H1 (cell line): ENCODE data around the gene GLCE. TPM values are rescaled to one million over a fixed set of nuclear protein-coding genes. Genes with fewer than 3 reads are reported as not detected.

Source experiments
- CTCF ChIA-PET: fragments of 300-600 bp; sonication (Branson Sonifier 250); formaldehyde crosslinking; loops from one replicate; lab custom pipeline; 2021; ENCODE audit not compliant: partially characterized antibody; lab: Charles Lee
- POLR2A ChIA-PET: fragments of 300-600 bp; sonication (Branson Sonifier 250); formaldehyde crosslinking; loops from one replicate; lab custom pipeline; 2021; ENCODE audit warnings: inconsistent platforms; ENCODE audit not compliant: partially characterized antibody; lab: Charles Lee
- DNase-seq, 2 experiments: peaks; one replicate each; pipeline versions ENCODE4 v3.0.0 to v3.0.0-alpha.2; 2010 to 2022; ENCODE audit warnings: low spot score in 2 of 2, low read depth in 1 of 2, mixed read lengths in 1 of 2
- FAIRE-seq: peaks from 2 replicates; lab custom pipeline; 2011; peaks lifted over from hg19 to GRCh38; lab: Jason Lieb, UNC
- H2AFZ ChIP-seq: 2 replicates; pipeline ENCODE4 v1.8.1; 2012; ENCODE audit warnings: low read length, inconsistent platforms
- H2AK5ac ChIP-seq: 2 replicates; pipeline ENCODE4 v1.6.1; 2013; ENCODE audit warnings: low read depth, low read length
- H2BK120ac ChIP-seq: replicated peaks from 2 replicates; pipeline ENCODE3; 2013; ENCODE audit warnings: low read depth, low read length, inconsistent platforms
- H2BK12ac ChIP-seq: 2 replicates; pipeline ENCODE4 v1.6.1; 2013; ENCODE audit warnings: low read depth, low read length
- H2BK15ac ChIP-seq: 2 replicates; pipeline ENCODE4 v1.6.1; 2013; ENCODE audit warnings: low read length
- H2BK20ac ChIP-seq: 2 replicates; pipeline ENCODE4 v1.6.1; 2013; ENCODE audit warnings: low read length
- H2BK5ac ChIP-seq: 2 replicates; pipeline ENCODE4 v1.6.1; 2013; ENCODE audit warnings: low read depth, low read length
- H3K14ac ChIP-seq: 2 replicates; pipeline ENCODE4 v1.6.1; 2013; ENCODE audit warnings: inconsistent platforms; ENCODE audit not compliant: insufficient read length
- H3K18ac ChIP-seq: 2 replicates; pipeline ENCODE4 v1.6.1; 2013; ENCODE audit warnings: low read length; ENCODE audit errors: extremely low read depth
- H3K23ac ChIP-seq: 2 replicates; pipeline ENCODE4 v1.6.1; 2013; ENCODE audit warnings: inconsistent platforms; ENCODE audit not compliant: insufficient read length
- H3K23me2 ChIP-seq: 2 replicates; pipeline ENCODE4 v1.6.1; 2013; ENCODE audit warnings: low read depth, low read length
- H3K27ac ChIP-seq: 2 replicates; pipeline ENCODE4 v1.6.1; 2011; ENCODE audit warnings: low read depth, low read length, inconsistent platforms
- H3K27me3 ChIP-seq, 4 experiments: replicated peaks in 1 of 4; 1 replicate in 1 of 4; 2 replicates in 3 of 4; pipeline versions ENCODE4 v1.6.1 to v1.8.1; 2011 to 2013; ENCODE audit warnings: low read length in 3 of 4, mild to moderate bottlenecking in 3 of 4, inconsistent platforms in 2 of 4, mixed read lengths in 2 of 4, moderate library complexity in 1 of 4; ENCODE audit not compliant: control insufficient read depth in 3 of 4, insufficient read depth in 3 of 4; ENCODE audit errors: extremely low read depth in 1 of 4
- H3K36me3 ChIP-seq, 4 experiments: 2 replicates each; pipeline versions ENCODE4 v1.6.1 to v1.8.1; 2011 to 2013; ENCODE audit warnings: mild to moderate bottlenecking in 4 of 4, low read length in 3 of 4, moderate library complexity in 2 of 4, control low read depth in 1 of 4, inconsistent platforms in 1 of 4; ENCODE audit not compliant: insufficient read depth in 4 of 4, control insufficient read depth in 2 of 4
- H3K4ac ChIP-seq: replicated peaks from 2 replicates; pipeline ENCODE3; 2013; ENCODE audit warnings: low read length, low read depth, mixed read lengths, inconsistent platforms; ENCODE audit not compliant: insufficient read length
- H3K4me1 ChIP-seq, 4 experiments: replicated peaks in 1 of 4; 1 replicate in 1 of 4; 2 replicates in 3 of 4; pipeline versions ENCODE4 v1.6.1 to v1.8.1; 2011 to 2013; ENCODE audit warnings: low read length in 3 of 4, inconsistent platforms in 2 of 4, mixed read lengths in 1 of 4; ENCODE audit not compliant: insufficient read depth in 4 of 4, control insufficient read depth in 3 of 4
- H3K4me2 ChIP-seq, 2 experiments: 2 replicates each; pipeline versions ENCODE4 v1.6.1 to v1.8.1; 2011 to 2013; ENCODE audit warnings: low read depth in 2 of 2, low read length in 2 of 2, control low read depth in 1 of 2, inconsistent platforms in 1 of 2, mild to moderate bottlenecking in 1 of 2; ENCODE audit not compliant: insufficient read depth in 1 of 2
- H3K4me3 ChIP-seq, 4 experiments: fragments of 200-600, 300-600 bp in 1 of 4; sonication (generic), shearing (Covaris generic), sonication (Bioruptor Twin) in 1 of 4; 2 replicates each; pipeline versions ENCODE4 v1.5.1 to v1.8.1; 2011 to 2016; ENCODE audit warnings: low read length in 4 of 4, low read depth in 3 of 4, control low read depth in 2 of 4, inconsistent platforms in 2 of 4, mild to moderate bottlenecking in 2 of 4, mixed read lengths in 1 of 4, moderate library complexity in 1 of 4; ENCODE audit not compliant: insufficient read depth in 2 of 4; ENCODE audit errors: extremely low read depth in 1 of 4
- H3K56ac ChIP-seq: replicated peaks from 2 replicates; pipeline ENCODE3; 2013; ENCODE audit warnings: low read depth, mild to moderate bottlenecking, mixed read lengths, low read length, inconsistent platforms; ENCODE audit not compliant: insufficient read length
- H3K79me1 ChIP-seq: 2 replicates; pipeline ENCODE4 v1.6.1; 2013; ENCODE audit warnings: low read depth, low read length, control low read depth
- H3K79me2 ChIP-seq, 2 experiments: 2 replicates each; pipeline versions ENCODE4 v1.6.1 to v1.8.1; 2012 to 2013; ENCODE audit warnings: low read length in 2 of 2, mild to moderate bottlenecking in 2 of 2, inconsistent platforms in 1 of 2; ENCODE audit not compliant: insufficient read depth in 2 of 2, control insufficient read depth in 1 of 2
- H3K9ac ChIP-seq, 4 experiments: replicated peaks in 1 of 4; 1 replicate in 1 of 4; 2 replicates in 3 of 4; pipeline versions ENCODE4 v1.6.1 to v1.8.1; 2011 to 2013; ENCODE audit warnings: low read depth in 3 of 4, low read length in 3 of 4, control low read depth in 2 of 4, mild to moderate bottlenecking in 2 of 4, moderate library complexity in 2 of 4, inconsistent platforms in 1 of 4; ENCODE audit errors: extremely low read depth in 1 of 4
- H3K9me3 ChIP-seq, 2 experiments: 2 replicates each; pipeline versions ENCODE4 v1.6.1 to v1.8.1; 2012 to 2013; ENCODE audit warnings: mild to moderate bottlenecking in 2 of 2, moderate library complexity in 2 of 2, control low read depth in 1 of 2, inconsistent platforms in 1 of 2, low read depth in 1 of 2, low read length in 1 of 2, mixed read lengths in 1 of 2; ENCODE audit not compliant: insufficient read depth in 2 of 2
- H4K20me1 ChIP-seq, 2 experiments: replicated peaks in 1 of 2; 2 replicates each; pipeline versions ENCODE3 to v1.8.1; 2011 to 2013; ENCODE audit warnings: inconsistent platforms in 2 of 2, low read length in 2 of 2, mild to moderate bottlenecking in 1 of 2; ENCODE audit not compliant: insufficient read depth in 2 of 2, control insufficient read depth in 1 of 2
- H4K5ac ChIP-seq: 2 replicates; pipeline ENCODE4 v1.6.1; 2013; ENCODE audit warnings: low read length, low read depth, mixed read lengths, inconsistent platforms; ENCODE audit not compliant: insufficient read length
- H4K8ac ChIP-seq: 2 replicates; pipeline ENCODE4 v1.8.0; 2013; ENCODE audit warnings: mild to moderate bottlenecking, moderate library complexity, low read length, inconsistent platforms; ENCODE audit not compliant: insufficient read depth; ENCODE audit errors: extremely low read depth
- H4K91ac ChIP-seq: replicated peaks from 2 replicates; pipeline ENCODE3; 2013; ENCODE audit warnings: low read length, mixed read lengths, inconsistent platforms; ENCODE audit not compliant: insufficient read length
- CHD1 ChIP-seq: IDR thresholded peaks from 2 replicates; pipeline ENCODE4 v1.6.1; 2012; ENCODE audit warnings: low read depth, low read length, improper control_type of control experiment
- CHD2 ChIP-seq: IDR thresholded peaks from 2 replicates; pipeline ENCODE4 v1.6.1; 2012; ENCODE audit warnings: low read length, improper control_type of control experiment
- RAD21 ChIP-seq, 2 experiments: IDR thresholded peaks in 1 of 2; conservative IDR thresholded peaks in 1 of 2; 2 replicates each; pipeline ENCODE4 v1.6.1; 2011; ENCODE audit warnings: low read depth in 2 of 2, low read length in 2 of 2, improper control_type of control experiment in 1 of 2, inconsistent platforms in 1 of 2, mild to moderate bottlenecking in 1 of 2, moderate library complexity in 1 of 2
- whole genome bisulfite sequencing, 2 experiments: shearing (Covaris generic) in 1 of 2; methylation state at CpG; one replicate each; pipeline versions ENCODE4 v1.1.6 to v1.1.7; 2013 to 2015; ENCODE audit warnings: low lambda C conversion rate in 2 of 2, mixed read lengths in 2 of 2, inconsistent platforms in 1 of 2, low coverage in 1 of 2, missing lambda C conversion rate in 1 of 2; ENCODE audit not compliant: insufficient replicate concordance in 2 of 2, insufficient coverage in 1 of 2, insufficient read length in 1 of 2; ENCODE audit errors: extremely low coverage in 1 of 2, missing lambda C conversion rate in 1 of 2; 5-methylcytosine and 5-hydroxymethylcytosine counted together
- polyA plus RNA-seq, 7 experiments: library from polyadenylated mRNA; depleted of rRNA in 3 of 7; stranded (reverse) in 5 of 7; unstranded in 2 of 7; fragments of >200 nt in 5 of 7; fragments of 200-250 nt in 2 of 7; gene quantifications; 1 replicate in 5 of 7; 2 replicates in 1 of 7; 4 replicates in 1 of 7; pipeline versions ENCODE4 v1.2.1 to v1.2.3, GENCODE V29; 2011 to 2013; ENCODE audit warnings: missing spikeins in 2 of 7, mixed read lengths in 2 of 7
- total RNA-seq: library from RNA; stranded (reverse); fragmentation: NEBNext Ultra II Directional; extraction: Animal tissue kit (Norgen Biotek cat#: 25700); gene quantifications from 2 replicates; pipeline ENCODE4 v1.2.1, GENCODE V29; 2021
- TF ChIP-seq, protein P1 (sequence below), 3 experiments: IDR thresholded peaks; 1 replicate in 2 of 3; 2 replicates in 1 of 3; pipeline versions ENCODE4 v1.5.1 to v1.6.1; 2011; ENCODE audit warnings: low read length in 3 of 3, mild to moderate bottlenecking in 3 of 3, inconsistent platforms in 2 of 3, low read depth in 1 of 3, moderate library complexity in 1 of 3; ENCODE audit not compliant: insufficient read depth in 1 of 3; ENCODE audit errors: control extremely low read depth in 1 of 3

Gene GLCE
- total and polyA plus RNA-seq, 2 of the 8 experiments (the other 6 are each of a cell fraction or from before 2014, with no cell fraction given), result 17.1 to 22.7 TPM

DNA sequence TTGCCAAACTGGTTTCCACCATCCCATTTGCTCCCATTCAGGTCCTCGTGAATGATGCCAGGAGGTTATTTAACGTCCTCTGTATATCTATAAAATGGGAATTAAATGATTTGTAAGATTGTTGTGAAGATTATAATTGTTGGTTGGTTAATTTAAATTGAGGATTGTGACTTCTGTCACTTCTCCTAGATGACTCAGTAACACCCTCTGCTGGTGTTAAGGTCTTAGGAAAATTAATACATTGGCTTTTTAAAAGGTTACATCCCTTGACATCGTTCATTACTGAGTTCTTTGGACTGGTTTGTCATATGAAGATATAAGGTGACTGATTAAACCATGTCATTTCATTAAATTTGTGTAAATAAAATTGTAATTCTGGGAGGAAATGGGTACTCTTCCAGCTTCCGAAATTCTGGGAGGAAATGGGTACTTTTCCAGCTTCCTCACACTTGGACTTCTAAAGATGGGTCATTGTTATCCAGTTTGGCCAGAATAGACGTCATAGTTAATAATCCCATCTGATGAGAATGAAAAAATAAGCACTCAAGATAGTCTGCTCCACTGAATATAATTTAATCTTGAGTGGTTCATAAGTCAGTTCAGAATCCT is 105.0 kb downstream of the GLCE start:
- no peak overlapping the region for H3K18ac ChIP-seq
- no peaks in the 10 kb centered on the region for H3K27me3 ChIP-seq
- no peaks in the 10 kb centered on the region for H3K79me1 ChIP-seq
- no peak overlapping the region for H2BK12ac ChIP-seq
- no peak overlapping the region for H3K23ac ChIP-seq
- no peak overlapping the region for H2AFZ ChIP-seq
- DNase-seq (no peak), FAIRE-seq (peak; percentile 52)
- H3K27ac ChIP-seq, result no peak overlapping the region
- no peaks in the 10 kb centered on the region for H3K4me1 ChIP-seq
- H3K4me3 ChIP-seq, result no peak overlapping the region
- peaks cover 0 to 7% (median 0%) of the 10 kb centered on the region in 4 experiments; a peak in 2 of 8 replicates for H3K36me3 ChIP-seq
- ChIA-PET CTCF (interaction anchor here (0.6 to 7.6 kb wide), 18 partner anchors 11 to 377 kb away, joined by 3 to 70 read pairs (median 4); no protein-coding TSS in a partner anchor), POLR2A (no interaction called here)
- 60% methylated on average over 5 of the region's 5 CpGs; no CpG with 5 or more reads in 1 of the 2 experiments for WGBS, 2 experiments
- H3K4ac ChIP-seq, result no peak overlapping the region
- no peak overlapping the region for H4K5ac ChIP-seq
- no peak overlapping the region for H3K14ac ChIP-seq
- H2BK15ac ChIP-seq, result no peak overlapping the region
- no peak overlapping the region for H2BK20ac ChIP-seq
- no peak overlapping the region for H4K8ac ChIP-seq
- H4K20me1 ChIP-seq, result peaks cover 0 to 2% of the 10 kb centered on the region in 2 experiments
- H3K9ac ChIP-seq, result no peak overlapping the region
- no peaks in the 10 kb centered on the region for H3K9me3 ChIP-seq
- no peaks in the 10 kb centered on the region for H3K23me2 ChIP-seq
- no peak overlapping the region for H4K91ac ChIP-seq
- TF ChIP-seq CHD1 (no peak), CHD2 (no peak), RAD21 (IDR thresholded peaks at IDR 0.05 in 1 of 2, conservative IDR thresholded peaks at IDR 0.05 in 1 of 2; ENCODE audit: low read depth in 2 of 2, low read length in 2 of 2) (peak; percentile 55 to 61)
- TF ChIP-seq, protein P1, sequence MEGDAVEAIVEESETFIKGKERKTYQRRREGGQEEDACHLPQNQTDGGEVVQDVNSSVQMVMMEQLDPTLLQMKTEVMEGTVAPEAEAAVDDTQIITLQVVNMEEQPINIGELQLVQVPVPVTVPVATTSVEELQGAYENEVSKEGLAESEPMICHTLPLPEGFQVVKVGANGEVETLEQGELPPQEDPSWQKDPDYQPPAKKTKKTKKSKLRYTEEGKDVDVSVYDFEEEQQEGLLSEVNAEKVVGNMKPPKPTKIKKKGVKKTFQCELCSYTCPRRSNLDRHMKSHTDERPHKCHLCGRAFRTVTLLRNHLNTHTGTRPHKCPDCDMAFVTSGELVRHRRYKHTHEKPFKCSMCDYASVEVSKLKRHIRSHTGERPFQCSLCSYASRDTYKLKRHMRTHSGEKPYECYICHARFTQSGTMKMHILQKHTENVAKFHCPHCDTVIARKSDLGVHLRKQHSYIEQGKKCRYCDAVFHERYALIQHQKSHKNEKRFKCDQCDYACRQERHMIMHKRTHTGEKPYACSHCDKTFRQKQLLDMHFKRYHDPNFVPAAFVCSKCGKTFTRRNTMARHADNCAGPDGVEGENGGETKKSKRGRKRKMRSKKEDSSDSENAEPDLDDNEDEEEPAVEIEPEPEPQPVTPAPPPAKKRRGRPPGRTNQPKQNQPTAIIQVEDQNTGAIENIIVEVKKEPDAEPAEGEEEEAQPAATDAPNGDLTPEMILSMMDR (IDR thresholded peaks at IDR 0.05; ENCODE audit: control extremely low read depth in 1 of 3, insufficient read depth in 1 of 3, low read depth in 1 of 3, low read length in 3 of 3), result peak in 2 of 3 experiments; percentile 25 to 49; a peak in 2 of 4 replicates
- H2BK120ac ChIP-seq, result no peak overlapping the region
- H3K79me2 ChIP-seq, result no peaks in the 10 kb centered on the region
- H2AK5ac ChIP-seq, result no peak overlapping the region
- H3K56ac ChIP-seq, result no peak overlapping the region
- no peak overlapping the region for H2BK5ac ChIP-seq
- H3K4me2 ChIP-seq, result no peak overlapping the region
